GM21360 (cell line): ENCODE measurements around the gene ADAM30.

ENCODE experiments used
- ATAC-seq: cut with Tn5 transposase; IDR thresholded peaks from one replicate; pipeline ENCODE4 v1.9.1; 2021; ENCODE audit warnings: mild to moderate bottlenecking, moderate library complexity; ENCODE audit not compliant: unreplicated experiment

The ADAM30 gene

GRCh38 chr1:119896303-119896702 is at the start of gene ADAM30:
ADAM30 (minus strand) TSS chr1:119896515; CDS start chr1:119896336, 179 bp downstream.
- ATAC-seq, result no peak

- ATAC-seq, result no peak
Measured at GRCh38 chr1:119943216-119943615, 46.9 kb upstream of the ADAM30 start.

GRCh38 chr1:119941392-119941791 is 45.1 kb upstream of the ADAM30 start:
- no peak for ATAC-seq

GRCh38 chr1:119940697-119941096 is 44.4 kb upstream of the ADAM30 start:
- no peak for ATAC-seq

GRCh38 chr1:119937198-119937597 is 40.9 kb upstream of the ADAM30 start:
- no peak for ATAC-seq

GRCh38 chr1:119935915-119936314 is 39.6 kb upstream of the ADAM30 start:
- ATAC-seq, result no peak

GRCh38 chr1:119935373-119935772 is 39.1 kb upstream of the ADAM30 start:
- ATAC-seq, result no peak

GRCh38 chr1:119933397-119933796 is 37.1 kb upstream of the ADAM30 start:
- no peak for ATAC-seq

GRCh38 chr1:119929643-119930315 is 33.5 kb upstream of the ADAM30 start:
- ATAC-seq, result no peak

- ATAC-seq, result no peak
Measured at GRCh38 chr1:119926553-119926952, 30.2 kb upstream of the ADAM30 start.

- ATAC-seq, result no peak
Measured at GRCh38 chr1:119924948-119925898, 28.9 kb upstream of the ADAM30 start.

GRCh38 chr1:119920104-119920968 is 24.0 kb upstream of the ADAM30 start:
- no peak for ATAC-seq

GRCh38 chr1:119919241-119919640 is 22.9 kb upstream of the ADAM30 start:
- no peak for ATAC-seq

- ATAC-seq, result no peak
Measured at GRCh38 chr1:119918301-119918700, 22.0 kb upstream of the ADAM30 start.

GRCh38 chr1:119917304-119918055 is 21.2 kb upstream of the ADAM30 start:
- ATAC-seq, result no peak

GRCh38 chr1:119915517-119915916 is 19.2 kb upstream of the ADAM30 start:
- no peak for ATAC-seq

- ATAC-seq, result no peak
Measured at GRCh38 chr1:119914071-119914470, 17.8 kb upstream of the ADAM30 start.

GRCh38 chr1:119912963-119913362 is 16.6 kb upstream of the ADAM30 start:
- no peak for ATAC-seq

- ATAC-seq, result no peak
Measured at GRCh38 chr1:119911775-119912174, 15.5 kb upstream of the ADAM30 start.

GRCh38 chr1:119910618-119911017 is 14.3 kb upstream of the ADAM30 start:
- no peak for ATAC-seq
